A549 (cell line): ENCODE data around the gene S100A8. TPM values are rescaled to one million over a fixed set of nuclear protein-coding genes. Genes with fewer than 3 reads are reported as not detected.

Experiments
- ATAC-seq, 2 experiments: fragments of 200-7000 bp in 1 of 2; fragments of >200 bp in 1 of 2; cut with Nextera tagmentation in 1 of 2; cut with Tn5 transposase in 1 of 2; 3 replicates each; pipeline versions ENCODE4 v1.8.0 to v1.9.1; 2018 to 2020; ENCODE audit warnings: mild to moderate bottlenecking in 1 of 2, moderate library complexity in 1 of 2
- CTCF ChIA-PET: fragments of 300-600 bp; sonication (Branson Sonifier 250); formaldehyde crosslinking; extraction: SDS; loops from one replicate; lab custom pipeline; 2021; ENCODE audit warnings: antibody characterized with exemption, inconsistent platforms; lab: Yijun Ruan, JAX
- POLR2A ChIA-PET: fragments of 350-600 bp; formaldehyde crosslinking; extraction: SDS; loops from one replicate; lab custom pipeline; 2021; ENCODE audit warnings: antibody characterized with exemption, inconsistent platforms; lab: Yijun Ruan, JAX
- DNase-seq, 2 experiments: peaks; one replicate each; pipeline versions ENCODE4 v3.0.0 to v3.0.0-alpha.2; 2011 to 2016; ENCODE audit warnings: low read depth in 1 of 2, low spot score in 1 of 2
- FAIRE-seq: peaks from 2 replicates; lab custom pipeline; 2011; peaks lifted over from hg19 to GRCh38; lab: Jason Lieb, UNC
- H3K27ac ChIP-seq, 2 experiments: fragments of >200 bp; sonication (Bioruptor Twin); formaldehyde crosslinking; 3 replicates each; pipeline ENCODE4 v1.5.1; 2016 to 2017
- H3K4me1 ChIP-seq: fragments of >200 bp; sonication (Bioruptor Twin); formaldehyde crosslinking; 3 replicates; pipeline ENCODE4 v1.6.1; 2016
- H3K4me2 ChIP-seq: fragments of >200 bp; sonication (Bioruptor Twin); formaldehyde crosslinking; 3 replicates; pipeline ENCODE4 v1.6.1; 2016
- H3K4me3 ChIP-seq: fragments of >200 bp; sonication (Bioruptor Twin); formaldehyde crosslinking; 3 replicates; pipeline ENCODE4 v1.5.1; 2016
- H3K9me3 ChIP-seq: fragments of >200 bp; sonication (Bioruptor Twin); formaldehyde crosslinking; 3 replicates; pipeline ENCODE4 v1.6.1; 2016
- BHLHE40 ChIP-seq: IDR thresholded peaks from 2 replicates; pipeline ENCODE4 v1.6.1; 2012; ENCODE audit warnings: low read depth, low read length, inconsistent platforms
- CBX8 ChIP-seq: fragments of 200-600 bp; sonication (generic); IDR thresholded peaks from 2 replicates; pipeline ENCODE4 v1.6.1; 2016
- CEBPB ChIP-seq, 2 experiments: fragments of >200 bp in 1 of 2; sonication (Bioruptor Twin) in 1 of 2; formaldehyde crosslinking in 1 of 2; IDR thresholded peaks; 2 replicates each; pipeline ENCODE4 v1.6.1; 2012 to 2016
- CHD2 ChIP-seq: fragments of 150-350 bp; IDR thresholded peaks from 2 replicates; pipeline ENCODE4 v1.6.1; 2014; ENCODE audit warnings: low read length; ENCODE audit not compliant: partially characterized antibody
- EHF ChIP-seq: fragments of 250-450 bp; sonication (Bioruptor Pico); IDR thresholded peaks from 2 replicates; pipeline ENCODE4 v1.5.0; 2020; ENCODE audit warnings: mild to moderate bottlenecking
- EP300 ChIP-seq, 2 experiments: fragments of >200 bp; sonication (Bioruptor Twin); formaldehyde crosslinking; IDR thresholded peaks; 2 replicates in 1 of 2; 3 replicates in 1 of 2; pipeline ENCODE4 v1.6.1; 2016 to 2017
- FOXS1 ChIP-seq: fragments of 250-450 bp; sonication (Bioruptor Pico); IDR thresholded peaks from 2 replicates; pipeline ENCODE4 v1.5.0; 2020; ENCODE audit warnings: mild to moderate bottlenecking, moderate library complexity
- GATA3 ChIP-seq: IDR thresholded peaks from 2 replicates; pipeline ENCODE4 v1.6.1; 2012; ENCODE audit warnings: borderline replicate concordance
- HEYL ChIP-seq: fragments of 250-450 bp; sonication (Bioruptor Pico); IDR thresholded peaks from 2 replicates; pipeline ENCODE4 v1.8.0; 2021; ENCODE audit warnings: mild to moderate bottlenecking, moderate library complexity
- HOXB13 ChIP-seq: fragments of 250-450 bp; sonication (Bioruptor Pico); IDR thresholded peaks from 2 replicates; pipeline ENCODE4 v1.5.0; 2020; ENCODE audit warnings: low read depth, mild to moderate bottlenecking, moderate library complexity
- JUN ChIP-seq, 2 experiments: fragments of >200 bp; sonication (Bioruptor Twin); formaldehyde crosslinking; IDR thresholded peaks; 2 replicates in 1 of 2; 3 replicates in 1 of 2; pipeline ENCODE4 v1.6.1; 2016 to 2017
- JUNB ChIP-seq: fragments of >200 bp; sonication (Bioruptor Twin); formaldehyde crosslinking; IDR thresholded peaks from 2 replicates; pipeline ENCODE4 v1.6.1; 2016
- KDM5A ChIP-seq: fragments of 200-600 bp; sonication (generic); IDR thresholded peaks from 2 replicates; pipeline ENCODE4 v1.6.1; 2016; ENCODE audit warnings: antibody characterized with exemption, mild to moderate bottlenecking
- MAFK ChIP-seq: fragments of 450-650 bp; IDR thresholded peaks from 2 replicates; pipeline ENCODE4 v1.6.1; 2014; ENCODE audit not compliant: partially characterized antibody
- MYC ChIP-seq: IDR thresholded peaks from 2 replicates; pipeline ENCODE4 v1.6.1; 2012; ENCODE audit warnings: mild to moderate bottlenecking, inconsistent platforms, low read length, improper control_type of control experiment, borderline replicate concordance
- NPAS2 ChIP-seq: fragments of 250-450 bp; sonication (Bioruptor Pico); IDR thresholded peaks from 2 replicates; pipeline ENCODE4 v1.8.0; 2022; ENCODE audit warnings: mild to moderate bottlenecking, moderate library complexity, borderline replicate concordance
- NR3C1 ChIP-seq: fragments of >200 bp; sonication (Bioruptor Twin); formaldehyde crosslinking; IDR thresholded peaks from 3 replicates; pipeline ENCODE4 v1.6.1; 2017
- RAD21 ChIP-seq, 2 experiments: fragments of >200 bp in 1 of 2; sonication (Bioruptor Twin) in 1 of 2; formaldehyde crosslinking in 1 of 2; IDR thresholded peaks in 1 of 2; conservative IDR thresholded peaks in 1 of 2; 2 replicates in 1 of 2; 3 replicates in 1 of 2; pipeline ENCODE4 v1.6.1; 2012 to 2018; ENCODE audit warnings: inconsistent platforms in 1 of 2
- TP53 ChIP-seq: fragments of 250-450 bp; sonication (Bioruptor Pico); IDR thresholded peaks from 2 replicates; pipeline ENCODE4 v1.5.0; 2021; ENCODE audit warnings: mild to moderate bottlenecking, moderate library complexity
- ZNF302 ChIP-seq: fragments of 250-450 bp; sonication (Bioruptor Pico); IDR thresholded peaks from 2 replicates; pipeline ENCODE4 v1.9.0; 2021; ENCODE audit warnings: inconsistent platforms, mild to moderate bottlenecking, moderate library complexity
- WGBS: methylation state at CpG from one replicate; pipeline ENCODE4 v1.1.6; 2017; ENCODE audit errors: missing lambda C conversion rate; 5-methylcytosine and 5-hydroxymethylcytosine counted together
- polyA plus RNA-seq, 4 experiments: library from polyadenylated mRNA; depleted of rRNA in 3 of 4; stranded (reverse); fragments of >200 nt; fragmentation: RNase III in 1 of 4; extraction: RNeasy Plus Mini Kit Qiagen cat#74134 plus additional on column Dnase treatment in 1 of 4; gene quantifications; 2 replicates in 3 of 4; 3 replicates in 1 of 4; pipeline ENCODE4 v1.2.3, GENCODE V29; 2011 to 2017
- TF ChIP-seq, protein P1 (sequence below): IDR thresholded peaks from 2 replicates; pipeline ENCODE4 v1.6.1; 2012; ENCODE audit warnings: low read depth, borderline replicate concordance
- TF ChIP-seq, protein P2 (sequence below): fragments of 250-450 bp; sonication (Bioruptor Pico); IDR thresholded peaks from 2 replicates; pipeline ENCODE4 v1.5.0; 2021; ENCODE audit warnings: mild to moderate bottlenecking, moderate library complexity, borderline replicate concordance
- TF ChIP-seq, protein P3 (sequence below): fragments of >200 bp; sonication (Bioruptor Twin); formaldehyde crosslinking; IDR thresholded peaks from 2 replicates; pipeline ENCODE4 v1.6.1; 2016

The S100A8 gene
- polyA plus RNA-seq, 2 of the 4 experiments (the other 2 are of a cell fraction): not detected

GRCh38 chr1:153384958-153385580, 5.8 kb downstream of the S100A8 start:
- H3K4me3 ChIP-seq: no peak overlapping the region
- TF ChIP-seq RAD21 (conservative IDR thresholded peaks at IDR 0.05 in 1 of 2, IDR thresholded peaks at IDR 0.05 in 1 of 2): no peak
- no peak for TF ChIP-seq MYC
- no peak for TF ChIP-seq NR3C1
- no peaks in the 10 kb centered on the region for H3K4me1 ChIP-seq
- POLR2A ChIA-PET: no interaction called here
- CTCF ChIA-PET: interaction anchor here (0.7 to 2.0 kb wide), 3 partner anchors 11 to 31 kb away, joined by 3 to 6 read pairs (median 3); no protein-coding TSS in a partner anchor
- H3K4me2 ChIP-seq: no peak overlapping the region
- DNase-seq (no peak), FAIRE-seq (no peak), ATAC-seq (no peak; a peak in 1 of 6 replicates)
- WGBS: 2% methylated on average over 4 of the region's 4 CpGs
- H3K27ac ChIP-seq: no peak overlapping the region
- peaks cover 15% of the 10 kb centered on the region for H3K9me3 ChIP-seq

DNA sequence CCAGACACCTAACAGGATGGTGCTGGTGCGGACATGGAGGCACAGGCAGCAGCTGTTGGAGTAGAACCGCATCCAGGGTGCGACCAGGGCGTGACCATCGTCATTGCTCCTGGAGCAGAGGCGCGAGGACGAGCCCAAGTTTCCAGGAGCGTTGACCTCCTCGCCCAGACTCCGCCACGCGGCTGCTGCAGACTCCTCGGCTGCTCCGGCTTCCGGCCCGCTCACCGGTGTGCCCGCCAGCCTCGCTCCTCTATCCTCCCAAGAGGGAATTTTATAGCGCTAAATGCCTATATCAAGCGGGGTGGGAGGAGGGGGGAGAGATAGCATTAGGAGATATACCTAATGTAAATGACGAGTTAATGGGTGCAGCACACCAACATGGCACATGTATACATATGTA, 10.2 kb downstream of the S100A8 start:
- Histone ChIP-seq H3K4me2 (no peak overlapping the region), H3K4me3 (no peak overlapping the region), H3K27ac (no peak overlapping the region), H3K4me1 (peaks cover 3% of the 10 kb centered on the region; the same call in 1 of the 3 replicates), H3K9me3 (peaks cover 17% of the 10 kb centered on the region)
- DNase-seq (no peak), ATAC-seq (no peak), FAIRE-seq (no peak)
- POLR2A ChIA-PET: no interaction called here
- 63% methylated on average over 23 of the region's 23 CpGs for WGBS
- TF ChIP-seq CBX8 (no peak), EP300 (IDR thresholded peaks at IDR 0.05) (no peak), JUN (IDR thresholded peaks at IDR 0.05) (no peak), ZNF302 (CRISPR knock-in tag) (no peak), NPAS2 (CRISPR knock-in tag) (no peak), FOXS1 (CRISPR knock-in tag) (no peak), EHF (CRISPR knock-in tag) (no peak), RAD21 (conservative IDR thresholded peaks at IDR 0.05 in 1 of 2, IDR thresholded peaks at IDR 0.05 in 1 of 2) (no peak), NR3C1 (no peak), TP53 (no peak)
- TF ChIP-seq, protein P1, sequence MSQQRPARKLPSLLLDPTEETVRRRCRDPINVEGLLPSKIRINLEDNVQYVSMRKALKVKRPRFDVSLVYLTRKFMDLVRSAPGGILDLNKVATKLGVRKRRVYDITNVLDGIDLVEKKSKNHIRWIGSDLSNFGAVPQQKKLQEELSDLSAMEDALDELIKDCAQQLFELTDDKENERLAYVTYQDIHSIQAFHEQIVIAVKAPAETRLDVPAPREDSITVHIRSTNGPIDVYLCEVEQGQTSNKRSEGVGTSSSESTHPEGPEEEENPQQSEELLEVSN: no peak
- TF ChIP-seq, protein P2, sequence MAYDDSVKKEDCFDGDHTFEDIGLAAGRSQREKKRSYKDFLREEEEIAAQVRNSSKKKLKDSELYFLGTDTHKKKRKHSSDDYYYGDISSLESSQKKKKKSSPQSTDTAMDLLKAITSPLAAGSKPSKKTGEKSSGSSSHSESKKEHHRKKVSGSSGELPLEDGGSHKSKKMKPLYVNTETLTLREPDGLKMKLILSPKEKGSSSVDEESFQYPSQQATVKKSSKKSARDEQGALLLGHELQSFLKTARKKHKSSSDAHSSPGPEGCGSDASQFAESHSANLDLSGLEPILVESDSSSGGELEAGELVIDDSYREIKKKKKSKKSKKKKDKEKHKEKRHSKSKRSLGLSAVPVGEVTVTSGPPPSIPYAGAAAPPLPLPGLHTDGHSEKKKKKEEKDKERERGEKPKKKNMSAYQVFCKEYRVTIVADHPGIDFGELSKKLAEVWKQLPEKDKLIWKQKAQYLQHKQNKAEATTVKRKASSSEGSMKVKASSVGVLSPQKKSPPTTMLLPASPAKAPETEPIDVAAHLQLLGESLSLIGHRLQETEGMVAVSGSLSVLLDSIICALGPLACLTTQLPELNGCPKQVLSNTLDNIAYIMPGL: no peak
- CTCF ChIA-PET: interaction anchor here (1.3 kb wide), 1 partner anchor 107 kb away, joined by 3 read pairs; no protein-coding TSS in a partner anchor

DNA sequence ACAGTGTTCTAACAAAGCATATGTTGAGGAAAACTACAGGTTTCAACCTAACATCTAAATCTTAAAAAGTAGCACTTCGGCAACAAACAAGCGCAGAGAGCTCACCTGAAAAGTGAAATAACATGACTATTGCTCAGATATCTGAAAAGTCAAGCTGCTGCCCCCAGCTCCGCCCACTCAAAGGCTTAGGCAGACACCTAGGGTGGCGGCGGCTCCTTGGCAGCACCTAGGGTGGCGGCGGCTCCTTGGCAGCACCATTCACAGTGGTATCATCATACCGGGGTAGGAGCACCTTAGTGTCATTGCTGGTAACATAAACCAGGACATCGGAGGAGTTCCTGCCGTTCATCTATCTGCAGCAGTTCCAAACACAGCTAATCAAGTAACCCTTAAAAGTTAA, 11.3 kb downstream of the S100A8 start:
- TF ChIP-seq JUNB (no peak), MAFK (no peak), HEYL (CRISPR knock-in tag) (no peak), BHLHE40 (no peak), KDM5A (no peak), CEBPB (IDR thresholded peaks at IDR 0.05) (no peak), GATA3 (no peak), CHD2 (no peak), HOXB13 (CRISPR knock-in tag) (no peak)
- TF ChIP-seq, protein P3, sequence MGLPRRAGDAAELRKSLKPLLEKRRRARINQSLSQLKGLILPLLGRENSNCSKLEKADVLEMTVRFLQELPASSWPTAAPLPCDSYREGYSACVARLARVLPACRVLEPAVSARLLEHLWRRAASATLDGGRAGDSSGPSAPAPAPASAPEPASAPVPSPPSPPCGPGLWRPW: no peak
- TF ChIP-seq, all 56 proteins: peak for 0
- Histone ChIP-seq H3K4me3 (no peak overlapping the region), H3K27ac (no peak overlapping the region), H3K9me3 (peaks cover 17% of the 10 kb centered on the region), H3K4me1 (peaks cover 5% of the 10 kb centered on the region; the same call in 1 of the 3 replicates), H3K4me2 (no peak overlapping the region)
- ATAC-seq (no peak), FAIRE-seq (no peak), DNase-seq (no peak)
- ChIA-PET CTCF (interaction anchor here (0.9 kb wide), 1 partner anchor 27 kb away, joined by 3 read pairs; no protein-coding TSS in a partner anchor), POLR2A (no interaction called here)
- WGBS: 49% methylated on average over 10 of the region's 10 CpGs
